ENCODE data around the gene AHCYL2.
"Not testable (repeated sequence)": the region's sequence is repeated elsewhere in the genome, so short reads cannot be mapped to it uniquely, and the experiment has no call there.

The AHCYL2 gene

DNA sequence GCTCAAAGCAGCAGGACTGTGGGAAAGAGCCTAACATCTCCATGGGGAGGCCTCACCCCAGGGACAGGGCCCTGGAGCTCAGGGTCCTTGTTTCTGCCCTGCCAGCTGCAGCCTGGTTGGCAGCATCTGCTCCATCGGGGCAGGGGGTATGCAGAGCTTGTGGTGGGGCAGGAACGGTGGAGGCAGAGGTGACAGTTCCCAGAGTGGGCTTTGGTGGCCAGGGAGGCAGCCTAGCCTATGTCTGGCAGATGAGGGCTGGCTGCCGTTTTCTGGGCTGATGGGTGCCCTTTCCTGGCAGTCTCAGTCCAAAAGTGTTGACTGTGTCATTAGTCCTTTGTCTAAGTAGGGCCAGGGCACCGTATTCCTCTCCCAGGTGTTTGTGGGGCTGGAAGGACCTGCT, 12.2 kb upstream of the AHCYL2 start:
- no peaks in the 10 kb centered on the region for H3K79me2 ChIP-seq (ENCODE audit: insufficient read depth, low read length)
- no peak for TF ChIP-seq EZH2phosphoT487 (conservative IDR thresholded peaks at IDR 0.05; ENCODE audit: low read length)
- no peak for TF ChIP-seq CTCF (IDR thresholded peaks at IDR 0.05; ENCODE audit: insufficient read depth, low read length, poor library complexity, severe bottlenecking)
- no peak overlapping the region for H2AFZ ChIP-seq (ENCODE audit: low read depth, low read length, severe bottlenecking)
- H3F3A ChIP-seq (ENCODE audit: insufficient read depth), result no peaks in the 10 kb centered on the region
- H3K4me3 ChIP-seq (ENCODE audit: insufficient read depth, low read length, poor library complexity, severe bottlenecking), result no peak overlapping the region
- no peaks in the 10 kb centered on the region for H3K36me3 ChIP-seq (ENCODE audit: low read length)
- no peaks in the 10 kb centered on the region for H4K20me1 ChIP-seq (ENCODE audit: low read depth, low read length)
- no peak overlapping the region for H3K4me2 ChIP-seq (ENCODE audit: low read depth, low read length, poor library complexity, severe bottlenecking)
- H3K9ac ChIP-seq (ENCODE audit: low read length), result no peak overlapping the region
- H3K27ac ChIP-seq (ENCODE audit: low read depth, low read length), result no peak overlapping the region
- H3K27me3 ChIP-seq (ENCODE audit: low read length), result no peaks in the 10 kb centered on the region
- H3K9me3 ChIP-seq (ENCODE audit: insufficient read depth, low read length), result no peaks in the 10 kb centered on the region
- no peaks in the 10 kb centered on the region for H3K9me2 ChIP-seq (replicated peaks; ENCODE audit: insufficient read depth, low read length)

GRCh38 chr7:129213828-129214227, 11.0 kb upstream of the AHCYL2 start:
- Histone ChIP-seq H3K4me3 (ENCODE audit: insufficient read depth, low read length, poor library complexity, severe bottlenecking) (no peak overlapping the region), H3K27me3 (ENCODE audit: low read length) (no peaks in the 10 kb centered on the region), H3K9me3 (ENCODE audit: insufficient read depth, low read length) (no peaks in the 10 kb centered on the region), H3K27ac (ENCODE audit: low read depth, low read length) (no peak overlapping the region), H3K79me2 (ENCODE audit: insufficient read depth, low read length) (no peaks in the 10 kb centered on the region), H3K36me3 (ENCODE audit: low read length) (no peaks in the 10 kb centered on the region), H2AFZ (ENCODE audit: low read depth, low read length, severe bottlenecking) (no peak overlapping the region), H3K9me2 (replicated peaks; ENCODE audit: insufficient read depth, low read length) (no peaks in the 10 kb centered on the region), H4K20me1 (ENCODE audit: low read depth, low read length) (no peaks in the 10 kb centered on the region), H3K9ac (ENCODE audit: low read length) (no peak overlapping the region), H3F3A (ENCODE audit: insufficient read depth) (no peaks in the 10 kb centered on the region), H3K4me2 (ENCODE audit: low read depth, low read length, poor library complexity, severe bottlenecking) (no peak overlapping the region)
- TF ChIP-seq CTCF (IDR thresholded peaks at IDR 0.05; ENCODE audit: insufficient read depth, low read length, poor library complexity, severe bottlenecking) (peak; percentile 13), EZH2phosphoT487 (conservative IDR thresholded peaks at IDR 0.05; ENCODE audit: low read length) (no peak)

- not testable (repeated sequence) for H3K4me2 ChIP-seq (ENCODE audit: low read depth, low read length, poor library complexity, severe bottlenecking); H3K9ac ChIP-seq (ENCODE audit: low read length); H3K9me2 ChIP-seq (replicated peaks; ENCODE audit: insufficient read depth, low read length); H3K4me3 ChIP-seq (ENCODE audit: insufficient read depth, low read length, poor library complexity, severe bottlenecking); H3K79me2 ChIP-seq (ENCODE audit: insufficient read depth, low read length); H3K27me3 ChIP-seq (ENCODE audit: low read length); H4K20me1 ChIP-seq (ENCODE audit: low read depth, low read length); H3K9me3 ChIP-seq (ENCODE audit: insufficient read depth, low read length); H3F3A ChIP-seq (ENCODE audit: insufficient read depth); H3K36me3 ChIP-seq (ENCODE audit: low read length); H3K27ac ChIP-seq (ENCODE audit: low read depth, low read length); H2AFZ ChIP-seq (ENCODE audit: low read depth, low read length, severe bottlenecking)
Measured at GRCh38 chr7:129215691-129216090, 9.1 kb upstream of the AHCYL2 start.

DNA sequence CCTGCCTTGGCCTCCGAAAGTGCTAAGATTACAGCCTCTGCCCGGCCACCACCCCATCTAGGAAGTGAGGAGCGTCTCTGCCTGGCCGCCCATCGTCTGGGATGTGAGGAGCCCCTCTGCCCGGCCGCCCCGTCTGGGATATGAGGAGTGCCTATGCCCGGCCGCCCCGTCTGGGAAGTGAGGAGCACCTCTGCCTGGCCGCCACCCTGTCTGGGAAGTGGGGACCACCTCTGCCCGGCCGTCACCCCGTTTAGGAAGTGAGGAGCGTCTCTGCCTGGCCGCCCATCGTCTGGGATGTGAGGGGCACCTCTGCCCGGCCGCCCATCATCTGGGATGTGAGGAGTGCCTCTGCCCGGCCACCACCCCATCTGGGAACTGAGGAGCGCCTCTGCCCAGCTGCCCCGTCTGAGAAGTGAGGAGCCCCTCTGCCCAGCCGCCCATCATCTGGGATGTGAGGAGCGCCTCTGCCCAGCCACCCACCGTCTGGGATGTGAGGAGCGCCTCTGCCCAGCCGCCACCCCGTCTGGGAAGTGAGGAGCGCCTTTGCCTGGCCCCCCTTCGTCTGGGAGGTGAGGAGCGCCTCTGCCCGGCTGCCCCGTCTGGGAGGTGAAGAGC, 8.6 kb upstream of the AHCYL2 start:
- not testable (repeated sequence) for H3K4me3 ChIP-seq (ENCODE audit: insufficient read depth, low read length, poor library complexity, severe bottlenecking); H3K9me2 ChIP-seq (replicated peaks; ENCODE audit: insufficient read depth, low read length); H4K20me1 ChIP-seq (ENCODE audit: low read depth, low read length); H3K79me2 ChIP-seq (ENCODE audit: insufficient read depth, low read length); H3F3A ChIP-seq (ENCODE audit: insufficient read depth); H3K27me3 ChIP-seq (ENCODE audit: low read length); H3K9ac ChIP-seq (ENCODE audit: low read length); H3K4me2 ChIP-seq (ENCODE audit: low read depth, low read length, poor library complexity, severe bottlenecking); H2AFZ ChIP-seq (ENCODE audit: low read depth, low read length, severe bottlenecking); H3K36me3 ChIP-seq (ENCODE audit: low read length); H3K27ac ChIP-seq (ENCODE audit: low read depth, low read length); H3K9me3 ChIP-seq (ENCODE audit: insufficient read depth, low read length)

GRCh38 chr7:129216821-129217416, 7.9 kb upstream of the AHCYL2 start:
- not testable (repeated sequence) for H3K4me3 ChIP-seq (ENCODE audit: insufficient read depth, low read length, poor library complexity, severe bottlenecking); H3K27ac ChIP-seq (ENCODE audit: low read depth, low read length); H3K79me2 ChIP-seq (ENCODE audit: insufficient read depth, low read length); H3K27me3 ChIP-seq (ENCODE audit: low read length); H2AFZ ChIP-seq (ENCODE audit: low read depth, low read length, severe bottlenecking); H3K9me2 ChIP-seq (replicated peaks; ENCODE audit: insufficient read depth, low read length); H3K9me3 ChIP-seq (ENCODE audit: insufficient read depth, low read length); H3F3A ChIP-seq (ENCODE audit: insufficient read depth); H3K4me2 ChIP-seq (ENCODE audit: low read depth, low read length, poor library complexity, severe bottlenecking); H3K36me3 ChIP-seq (ENCODE audit: low read length); H4K20me1 ChIP-seq (ENCODE audit: low read depth, low read length); H3K9ac ChIP-seq (ENCODE audit: low read length)

All from SU-DHL-6 (cell line).